Jurkat, Clone E6-1 (cell line): Measurements from ENCODE around the gene COBLL1.

Experiments
- DNase-seq: peaks from one replicate; pipeline ENCODE4 v3.0.0-alpha.2; 2011; ENCODE audit warnings: low read depth, low spot score
- H3K4me3 ChIP-seq: 2 replicates; pipeline ENCODE4 v1.5.1; 2011; ENCODE audit warnings: mild to moderate bottlenecking, low read length, control low read depth, moderate library complexity

The COBLL1 gene

DNA sequence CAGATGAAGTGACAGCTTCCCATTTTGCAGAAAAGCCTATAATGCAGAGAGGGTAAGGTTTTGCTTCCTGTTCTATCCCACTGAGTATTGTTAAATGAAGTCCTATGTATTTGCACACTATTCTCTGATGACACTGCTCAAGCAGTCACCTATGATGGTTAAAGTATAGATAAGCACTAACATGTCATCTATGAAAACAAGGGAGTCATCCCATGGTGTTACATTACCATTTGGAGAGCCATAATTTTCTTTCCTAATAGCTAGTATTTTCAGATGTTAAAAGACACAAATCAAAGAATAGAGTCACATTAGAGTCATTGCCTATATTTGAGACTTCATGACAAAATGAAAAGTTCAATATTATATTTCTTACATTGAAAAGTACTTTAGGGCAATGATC is 177.6 kb downstream of the COBLL1 start:
- H3K4me3 ChIP-seq: no peak overlapping the region
- no peak for DNase-seq

DNA sequence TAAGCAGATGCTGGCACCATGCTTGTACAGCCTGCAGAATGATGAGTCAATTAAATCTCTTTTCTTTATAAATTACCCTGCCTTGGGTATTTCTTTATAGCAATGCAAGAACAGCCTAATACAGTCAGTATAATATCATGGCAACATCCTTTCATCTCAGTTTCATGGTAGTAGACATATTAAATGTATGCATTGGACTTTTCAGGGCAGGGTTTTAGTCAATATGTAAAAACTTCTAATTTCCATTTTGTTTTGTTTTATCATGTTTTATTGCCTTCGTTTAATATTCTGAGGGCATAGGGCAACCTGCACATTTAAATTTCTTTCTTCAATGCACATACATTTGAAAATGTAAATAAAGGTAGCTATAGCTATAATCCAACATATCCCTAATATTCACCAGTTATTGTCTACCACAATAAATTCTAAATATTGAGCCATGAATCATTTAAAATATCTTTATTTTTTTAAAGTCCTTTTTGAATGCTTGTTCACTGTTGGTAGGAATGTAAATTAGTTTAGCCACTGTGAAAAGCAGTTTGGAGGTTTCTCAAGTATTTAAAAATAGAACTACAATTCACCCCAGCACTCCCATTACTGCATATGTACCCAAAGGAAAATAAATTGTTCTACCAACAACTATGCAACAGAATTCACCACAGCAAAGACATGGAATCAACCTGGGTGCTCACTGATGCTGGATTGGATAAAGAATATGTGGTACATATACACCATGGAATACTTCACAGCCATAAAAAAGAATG is 178.6 kb downstream of the COBLL1 start:
- no peak for DNase-seq
- H3K4me3 ChIP-seq: no peak overlapping the region

DNA sequence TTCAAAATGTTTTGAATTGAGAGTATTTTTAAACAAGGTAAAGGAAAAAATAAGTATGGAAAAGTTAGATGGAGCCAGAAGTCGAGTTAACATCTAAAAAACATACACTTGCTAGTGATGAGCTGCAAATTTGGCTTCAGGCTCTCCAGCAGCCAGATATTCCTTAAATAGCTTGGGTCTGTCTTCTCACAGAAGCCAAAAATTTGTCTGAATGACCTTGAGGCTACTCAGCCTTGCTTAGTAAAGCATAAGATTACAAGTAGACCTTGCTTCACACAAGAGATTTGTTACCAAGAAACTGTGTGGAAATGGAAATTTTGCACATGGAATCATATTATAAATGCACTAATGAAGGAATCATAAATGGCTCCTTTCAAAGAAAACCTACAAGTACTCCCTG is 179.6 kb downstream of the COBLL1 start:
- no peak for DNase-seq
- no peak overlapping the region for H3K4me3 ChIP-seq

DNA sequence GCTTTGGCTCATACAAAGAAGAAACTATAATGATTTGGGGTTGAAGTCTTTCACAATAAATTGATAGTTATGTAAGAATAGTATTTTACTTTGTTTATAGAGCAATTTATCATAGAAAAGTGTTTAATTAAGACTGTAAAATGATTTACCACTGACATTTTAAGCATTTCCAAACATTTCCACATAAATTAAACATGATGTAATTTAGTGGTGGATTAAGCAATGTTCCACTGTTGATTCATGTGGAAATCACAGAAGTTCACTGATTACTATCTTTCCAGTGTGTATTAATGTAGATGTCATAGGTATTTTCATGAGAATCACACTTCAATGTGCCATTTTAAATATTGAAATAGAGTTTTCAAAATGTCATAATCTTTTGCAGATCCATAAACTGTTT is 180.3 kb downstream of the COBLL1 start:
- DNase-seq: no peak

DNA sequence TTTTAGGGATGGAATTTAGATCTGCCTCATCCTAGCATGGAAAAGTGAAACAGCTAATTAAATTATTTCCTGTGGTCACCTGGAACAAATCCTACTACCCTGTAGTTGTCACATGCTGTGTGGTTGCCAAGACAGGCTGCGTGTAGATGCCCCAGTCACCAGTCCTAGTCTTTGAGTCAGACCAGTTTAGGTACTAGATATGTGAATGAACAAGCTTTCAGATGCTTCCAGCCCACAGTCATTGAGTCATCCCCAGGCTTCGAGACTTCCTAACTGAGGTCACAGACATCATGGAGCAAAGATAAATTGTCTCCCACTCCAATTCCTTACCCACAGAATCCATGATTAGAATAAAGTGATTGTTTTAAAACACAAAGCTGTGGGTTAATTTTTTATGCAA is 184.5 kb downstream of the COBLL1 start:
- no peak overlapping the region for H3K4me3 ChIP-seq
- DNase-seq: no peak

More for the DNA sequence above, 180.3 kb downstream of the COBLL1 start:
- no peak overlapping the region for H3K4me3 ChIP-seq

DNA sequence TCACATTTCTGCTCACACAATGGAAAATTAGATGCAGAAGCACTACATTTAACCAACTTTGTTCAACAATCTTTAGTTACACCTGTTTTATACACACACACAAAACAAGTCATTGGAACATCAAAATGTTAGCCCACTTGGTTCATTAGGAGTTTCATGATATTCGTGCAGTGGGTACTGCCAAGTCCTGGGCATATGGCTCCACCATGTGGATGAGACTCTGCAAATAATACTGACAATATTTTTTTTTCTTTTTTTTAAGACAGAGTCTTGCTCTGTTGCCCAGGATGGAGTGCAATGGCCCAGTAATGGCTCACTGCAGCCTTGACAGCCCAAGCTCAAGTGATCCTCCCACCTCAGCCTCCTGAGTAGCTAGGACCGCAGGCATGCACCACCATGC is 185.9 kb downstream of the COBLL1 start:
- DNase-seq: no peak
- no peak overlapping the region for H3K4me3 ChIP-seq

DNA sequence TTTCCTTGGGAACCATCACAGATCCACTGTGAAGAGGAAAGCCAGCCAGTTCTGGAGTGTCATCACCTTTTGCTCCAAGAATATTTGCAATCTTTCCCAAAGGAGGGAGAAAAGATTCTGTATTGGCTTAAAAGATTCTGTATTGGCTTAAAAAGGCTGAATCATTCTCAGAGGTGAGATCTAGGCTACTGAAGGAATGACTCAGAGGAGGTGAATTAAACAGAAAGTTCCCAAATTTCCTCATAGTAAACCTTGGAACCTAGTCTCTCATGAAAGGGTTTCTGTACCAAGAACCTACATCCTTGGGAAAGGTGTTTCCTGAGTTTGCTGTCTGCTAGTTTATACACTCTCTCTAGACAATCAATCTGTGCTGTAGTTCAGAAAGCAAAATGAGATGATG is 186.3 kb downstream of the COBLL1 start:
- DNase-seq: no peak
- no peak overlapping the region for H3K4me3 ChIP-seq

DNA sequence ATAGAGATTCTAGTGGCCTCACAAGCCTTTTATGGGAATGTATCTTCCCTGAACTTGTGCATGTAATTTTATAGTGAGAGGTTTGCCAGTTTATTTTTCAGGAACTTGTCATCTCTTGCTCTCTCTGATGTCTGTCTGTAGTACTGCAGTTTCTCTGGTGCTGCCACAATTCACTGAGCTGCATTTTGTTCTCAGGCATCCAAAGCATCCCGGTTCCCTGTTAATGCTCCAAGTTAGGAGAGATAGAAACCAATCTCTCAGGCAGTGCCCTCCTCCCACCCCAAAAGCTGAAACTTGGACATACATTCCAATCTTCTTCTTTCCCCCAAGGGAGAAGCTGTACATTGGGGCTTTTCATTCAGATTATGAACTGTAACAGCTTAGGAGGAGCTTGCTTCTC is 190.3 kb downstream of the COBLL1 start:
- no peak for DNase-seq
- no peak overlapping the region for H3K4me3 ChIP-seq

DNA sequence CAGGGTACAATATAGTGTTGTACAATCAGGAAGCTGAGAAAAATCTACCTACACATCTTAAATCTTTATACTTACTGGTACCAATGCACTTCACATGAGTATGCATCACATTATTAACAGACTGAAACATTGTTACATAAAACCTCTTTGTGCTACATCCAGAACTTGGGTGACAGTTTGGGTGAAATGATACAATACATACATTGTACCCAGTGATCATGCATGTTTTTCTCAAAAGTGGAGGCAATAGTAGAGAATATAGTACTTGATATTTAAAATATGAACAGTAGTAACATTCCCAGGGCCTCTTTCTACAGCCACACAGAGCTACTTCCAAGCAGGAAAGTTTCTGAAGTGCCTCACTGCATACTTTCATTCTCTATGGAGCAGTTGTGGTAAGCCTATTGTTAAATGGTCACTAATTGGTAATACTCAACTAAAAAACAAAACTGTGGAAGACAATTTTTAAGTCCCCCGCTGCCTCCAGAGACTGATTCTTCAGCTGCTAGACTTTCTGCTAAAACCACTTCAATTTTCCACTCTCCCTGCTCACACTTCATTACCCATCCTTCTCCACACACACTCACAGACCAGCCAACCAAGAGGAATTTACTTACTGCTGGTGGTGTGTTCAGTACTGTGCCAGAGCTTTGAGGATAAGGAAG is 197.5 kb downstream of the COBLL1 start:
- no peak for DNase-seq

DNA sequence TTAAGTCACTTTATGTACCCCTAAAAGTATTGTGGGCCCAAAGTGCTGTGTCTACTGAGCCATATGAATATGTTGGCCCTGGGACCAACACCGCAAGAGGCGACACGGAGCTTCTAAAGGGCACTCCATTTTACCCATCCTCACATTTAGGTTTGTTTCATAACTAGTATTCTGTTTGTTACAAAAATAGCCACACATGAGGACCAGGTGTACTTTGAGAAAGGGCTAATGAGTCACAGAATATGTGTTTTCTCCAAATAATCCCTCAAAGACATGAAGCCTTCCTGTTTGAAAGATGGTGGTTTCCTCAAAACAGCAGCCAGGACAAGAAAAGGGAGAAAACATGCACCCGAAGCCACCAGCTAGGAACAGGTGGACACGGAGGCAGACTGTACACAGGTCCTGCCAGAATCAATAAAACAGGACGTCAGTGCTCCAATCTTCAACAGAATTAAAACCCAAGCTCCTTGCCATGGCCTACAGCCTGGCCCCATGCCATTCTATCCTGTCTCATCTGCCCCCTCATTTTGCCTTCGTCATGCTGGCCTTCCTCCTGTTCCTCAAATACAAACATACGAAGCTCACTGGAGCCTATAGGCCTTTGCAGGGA is 198.6 kb downstream of the COBLL1 start:
- no peak for DNase-seq
- no peak overlapping the region for H3K4me3 ChIP-seq

More for the DNA sequence above, 197.5 kb downstream of the COBLL1 start:
- no peak overlapping the region for H3K4me3 ChIP-seq

DNA sequence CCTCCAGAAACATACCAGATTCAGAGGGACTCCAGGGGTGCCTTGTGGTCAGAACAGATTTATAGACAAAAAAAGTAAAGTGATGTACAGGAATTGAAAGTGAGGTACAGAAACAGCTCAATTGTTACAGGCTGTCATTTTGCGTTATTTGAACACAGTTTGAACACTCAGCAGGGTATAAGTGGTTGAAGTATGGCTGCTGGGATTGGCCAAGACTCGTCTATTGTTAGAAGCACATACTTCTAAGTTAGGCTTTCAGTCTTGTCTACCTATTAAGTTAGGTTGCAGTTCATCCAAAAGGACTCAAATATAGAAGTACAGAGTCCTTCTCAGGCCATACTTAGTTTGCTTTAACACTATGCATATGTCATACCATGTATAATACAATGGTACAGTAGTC is 199.4 kb downstream of the COBLL1 start:
- no peak for DNase-seq

More for the DNA sequence above, 199.4 kb downstream of the COBLL1 start:
- H3K4me3 ChIP-seq: no peak overlapping the region
